ENCODE results near the gene H3-3A.
A peak's percentile ranks its signal among the peaks of the same experiment; 100 is the strongest.

H3-3A gene

DNA sequence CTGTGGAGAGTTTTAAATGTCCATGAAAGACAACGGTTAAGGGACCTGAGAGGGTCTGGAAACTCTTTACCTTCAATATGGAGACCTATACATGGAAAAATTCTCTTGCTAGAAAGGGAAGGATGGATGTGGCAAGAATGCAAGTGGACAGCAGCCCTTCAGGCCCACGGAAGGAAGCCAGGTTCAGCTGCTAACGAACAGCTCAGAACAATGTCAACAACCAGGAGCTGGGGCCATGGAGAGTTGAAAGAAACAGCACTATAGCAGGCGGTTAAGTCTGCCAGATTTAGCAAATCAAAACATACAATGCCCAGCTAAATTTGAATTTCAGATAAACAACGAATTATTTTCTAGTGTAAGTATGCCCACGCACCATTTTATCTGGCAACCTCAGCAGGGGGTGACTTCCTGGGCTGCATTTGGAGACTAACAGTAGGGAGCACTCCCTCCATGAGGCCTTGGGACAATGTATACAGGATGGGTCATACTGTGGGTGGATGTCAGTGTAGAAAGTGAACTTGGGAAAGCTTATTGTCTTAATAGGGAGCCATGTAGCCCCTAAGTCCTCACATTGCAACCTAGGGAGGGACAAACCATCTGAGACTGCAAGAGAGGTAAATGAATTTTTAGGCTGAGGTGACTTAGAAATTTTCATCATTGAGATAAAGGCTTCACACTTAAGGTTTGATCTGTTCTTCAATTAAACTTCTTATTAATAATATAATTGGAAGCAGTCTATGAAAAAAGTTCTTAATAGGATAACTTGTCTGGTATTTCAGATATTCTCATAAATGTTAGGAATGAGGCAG lies 7.8 kb upstream of the H3-3A start:
- DNase-seq = no peak

DNA sequence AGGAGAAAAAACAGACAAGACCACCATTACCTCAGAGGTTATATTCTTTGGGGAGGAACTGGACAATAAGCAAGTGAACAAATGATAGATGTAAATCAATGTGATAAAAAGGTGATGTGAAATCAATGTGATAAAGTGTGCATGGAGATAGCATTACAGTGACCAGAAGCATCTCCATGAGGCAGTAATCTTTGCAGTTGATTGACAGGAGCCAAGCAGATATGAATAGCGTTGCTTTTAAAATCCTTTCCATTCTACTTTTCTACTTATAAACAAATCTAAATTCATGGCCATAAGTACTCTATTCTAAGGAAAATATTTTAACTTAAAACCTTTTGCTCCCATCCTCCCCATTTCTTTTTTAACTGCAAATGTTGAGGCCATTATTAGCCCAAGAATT lies 2.8 kb upstream of the H3-3A start:
- DNase-seq = no peak

DNA sequence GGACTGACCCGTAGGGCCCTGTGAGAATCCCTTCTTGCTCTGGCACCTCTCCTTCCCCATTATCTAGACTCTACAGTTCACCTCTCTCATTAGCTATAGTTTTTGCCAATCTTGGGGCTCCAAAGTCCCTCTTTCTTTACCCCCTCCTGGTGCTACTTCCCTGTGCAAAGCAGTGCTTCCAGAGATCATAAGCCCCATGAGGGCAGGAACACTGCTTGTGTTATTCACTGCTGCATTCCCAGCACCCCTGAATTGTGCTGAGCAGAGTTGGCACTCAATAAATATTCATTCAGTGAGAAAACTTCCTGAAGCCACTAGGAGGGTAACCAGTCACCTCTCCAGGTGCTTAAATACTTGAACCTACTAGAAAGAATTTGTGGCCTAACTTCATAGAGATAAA lies 2.1 kb upstream of the H3-3A start:
- DNase-seq = no peak

DNA sequence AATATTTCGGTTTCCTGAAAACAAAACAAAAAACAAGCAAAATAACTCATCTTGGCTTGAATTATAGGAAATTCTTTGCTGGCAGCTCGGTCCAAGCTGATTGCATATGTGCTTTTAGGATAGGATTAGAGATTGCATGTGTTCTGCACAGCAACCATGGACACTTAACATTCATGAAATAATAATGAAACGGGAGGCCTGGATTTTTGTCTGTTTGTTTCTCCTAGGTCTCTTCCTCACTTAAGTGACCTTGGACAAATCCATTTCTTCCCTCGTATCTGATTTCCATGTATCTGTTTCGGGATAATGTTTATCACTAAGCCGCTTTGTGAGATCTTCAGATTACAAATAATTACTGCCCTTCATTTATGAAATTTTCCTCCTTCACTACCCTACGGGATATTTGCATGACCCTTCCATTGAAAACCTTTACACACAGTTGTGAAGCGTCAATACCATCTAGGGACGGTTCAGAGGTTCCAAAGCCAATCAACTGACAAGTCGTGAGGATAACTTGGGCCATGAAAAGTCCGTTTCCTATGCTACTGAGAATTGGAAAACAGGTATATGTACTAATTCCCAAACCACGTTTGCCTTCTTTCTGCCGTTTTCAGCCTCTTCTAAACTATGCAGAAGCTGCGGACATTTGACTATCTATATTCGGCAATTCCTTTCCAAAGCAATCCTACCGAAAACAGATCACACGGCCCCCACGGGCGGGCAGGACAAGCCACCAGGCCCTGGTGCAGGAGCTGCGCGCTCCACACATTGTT lies 1.3 kb upstream of the H3-3A start:
- DNase-seq = no peak

DNA sequence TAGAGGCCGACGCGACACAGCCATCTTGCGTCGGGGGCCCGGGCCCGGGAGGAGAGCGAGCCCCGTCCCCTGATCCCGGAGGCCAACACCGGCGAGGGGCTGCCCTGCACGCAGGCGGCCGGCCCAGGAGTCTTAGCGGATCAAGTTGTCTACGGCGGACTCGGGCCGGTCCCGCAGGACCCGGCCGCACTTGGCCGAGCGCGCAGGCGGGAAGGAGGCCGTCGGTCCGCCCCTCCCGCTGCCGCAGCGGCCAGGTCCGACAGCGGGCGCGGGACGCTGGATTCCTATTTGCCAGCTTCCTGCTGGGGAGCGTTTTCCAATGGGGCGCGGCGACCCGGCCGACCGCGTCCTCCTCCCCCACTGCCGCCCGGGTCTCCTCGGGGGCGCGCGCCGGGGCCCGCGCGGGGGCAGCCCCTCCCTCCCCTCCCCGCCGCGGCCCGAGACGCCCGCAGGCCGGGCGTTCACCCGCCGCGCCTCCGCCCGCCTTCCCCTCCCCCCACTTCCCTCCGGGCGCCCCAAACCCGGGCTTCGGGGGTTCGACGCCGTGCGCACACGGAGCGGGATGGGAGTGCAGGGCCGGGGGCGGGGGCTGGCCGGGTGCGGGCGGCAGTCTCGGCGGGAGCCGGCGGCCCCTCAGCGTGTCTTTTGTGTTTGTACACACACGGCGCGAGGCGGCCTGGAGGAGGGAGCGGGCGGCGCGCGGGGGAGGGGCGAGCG lies 517 bp upstream of the H3-3A start:
- peak; percentile 82 for DNase-seq

DNA sequence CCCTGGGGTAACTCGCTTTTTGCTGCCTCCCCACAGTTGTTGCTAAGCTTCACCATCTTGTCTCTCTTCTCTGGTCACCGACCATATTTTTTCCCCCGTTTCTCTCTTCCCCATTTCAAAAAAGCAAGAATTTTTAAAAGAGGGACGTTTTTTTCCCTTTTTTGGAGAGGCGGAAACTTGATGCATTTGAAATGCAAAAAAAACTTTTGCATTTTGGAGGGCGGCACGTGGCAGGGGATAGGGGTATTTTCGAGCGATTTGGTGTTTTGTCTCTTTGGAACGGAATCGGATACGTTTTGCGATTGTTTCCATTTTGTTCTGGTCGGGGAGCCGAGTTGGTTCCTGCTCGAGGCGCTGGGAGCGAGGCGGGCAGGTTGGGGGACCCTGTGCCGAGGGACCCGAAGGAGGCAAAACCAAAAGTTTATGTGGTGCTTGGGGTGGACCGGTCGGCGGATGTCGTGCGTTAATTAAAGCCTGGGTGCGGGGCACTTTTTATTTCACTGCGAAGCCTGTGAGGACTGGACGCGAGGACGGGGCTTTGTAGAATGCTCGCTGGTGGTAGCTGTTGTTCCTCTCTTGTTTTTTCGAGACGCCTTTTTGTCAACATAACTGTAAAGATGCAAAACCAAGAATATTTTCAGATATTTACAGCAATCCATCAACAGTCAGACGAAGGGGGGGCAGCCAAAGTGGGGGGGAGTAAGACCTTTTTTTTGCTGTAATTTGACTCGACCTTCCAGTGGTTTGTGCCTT lies 884 bp downstream of the H3-3A start:
- peak; percentile 85 for DNase-seq

DNA sequence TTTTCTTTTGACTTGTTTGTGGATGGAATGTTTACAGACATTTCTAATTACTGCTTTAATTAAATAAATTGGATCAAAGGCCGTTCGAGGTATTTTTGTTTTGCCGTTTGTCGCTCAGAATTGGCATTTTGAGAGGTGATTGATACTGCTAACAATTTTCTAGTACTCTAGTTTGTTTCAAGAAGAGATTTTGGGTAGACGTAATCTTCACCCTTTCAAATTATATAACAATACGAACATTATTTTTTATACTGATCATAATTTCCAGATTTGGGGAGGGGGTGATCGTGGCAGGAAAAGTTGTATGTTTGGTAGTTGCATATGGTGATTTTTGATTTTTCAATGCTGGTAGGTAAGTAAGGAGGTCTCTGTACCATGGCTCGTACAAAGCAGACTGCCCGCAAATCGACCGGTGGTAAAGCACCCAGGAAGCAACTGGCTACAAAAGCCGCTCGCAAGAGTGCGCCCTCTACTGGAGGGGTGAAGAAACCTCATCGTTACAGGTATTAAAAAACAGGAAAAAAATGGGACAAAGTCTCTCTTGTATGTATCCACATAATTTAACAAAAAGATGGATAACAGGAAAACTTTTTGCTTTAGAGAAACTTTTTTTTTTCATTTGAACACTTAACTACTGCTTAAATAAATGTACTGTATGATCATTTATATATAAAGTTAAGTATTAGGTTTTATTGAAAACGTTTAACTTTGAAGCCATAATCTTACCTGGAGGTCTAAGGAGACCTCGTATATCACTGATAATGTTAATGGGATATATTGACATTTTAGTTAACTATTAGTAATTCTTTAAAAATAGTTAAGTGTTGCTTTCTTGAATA lies 1.7 kb downstream of the H3-3A start:
- peak; percentile 72 for DNase-seq

DNA sequence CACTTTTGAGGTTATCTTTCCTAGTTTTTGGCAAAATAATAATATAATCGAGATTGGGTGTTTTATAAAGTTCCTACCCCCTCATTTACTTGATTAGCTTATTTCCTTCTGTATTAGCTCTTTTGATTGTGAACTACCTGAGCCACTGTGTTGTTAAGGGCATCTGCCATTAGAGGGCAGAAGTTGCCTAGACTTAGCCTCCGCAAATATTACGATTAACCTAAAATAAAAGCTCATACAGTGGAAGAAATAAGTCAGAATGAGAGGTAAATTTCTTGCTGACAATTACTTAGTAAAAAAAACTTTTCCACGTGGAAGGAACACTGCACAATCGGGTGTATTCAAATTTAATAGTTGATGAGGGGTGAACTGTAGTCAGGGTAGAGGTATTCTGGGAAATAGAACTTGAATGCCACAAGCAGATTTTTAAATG lies 2.3 kb downstream of the H3-3A start:
- peak; percentile 76 for DNase-seq

DNA sequence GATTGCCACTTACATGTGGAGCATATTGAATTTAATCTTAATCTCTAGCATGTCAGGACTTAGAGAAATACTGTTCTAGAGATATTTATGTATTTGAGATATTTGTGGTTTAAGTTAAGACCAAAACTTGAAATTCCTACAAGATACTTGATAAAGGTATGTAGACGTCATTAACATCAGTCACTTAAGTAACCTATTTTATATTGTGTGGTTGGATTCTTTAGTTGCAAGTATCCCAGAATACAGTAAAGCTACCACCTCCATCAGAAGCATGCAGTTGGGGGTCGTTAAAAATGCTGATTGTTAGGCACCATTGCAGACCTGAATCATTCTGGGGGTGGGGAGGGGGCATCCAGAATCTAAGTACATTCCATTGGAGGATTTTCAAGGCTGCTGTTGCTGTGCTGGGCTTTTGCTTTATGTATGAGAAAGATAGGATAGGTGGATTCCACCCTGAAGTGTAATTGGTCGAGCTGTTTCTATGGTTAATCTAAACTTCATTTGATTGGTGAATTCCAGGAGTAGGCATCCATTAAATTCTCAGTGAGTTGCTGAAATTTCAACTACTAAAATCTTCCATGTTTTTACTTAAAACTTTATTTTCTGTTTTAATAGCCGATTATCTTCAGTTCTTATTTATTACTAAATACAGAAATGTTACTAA lies 4.0 kb downstream of the H3-3A start:
- DNase-seq = no peak

DNA sequence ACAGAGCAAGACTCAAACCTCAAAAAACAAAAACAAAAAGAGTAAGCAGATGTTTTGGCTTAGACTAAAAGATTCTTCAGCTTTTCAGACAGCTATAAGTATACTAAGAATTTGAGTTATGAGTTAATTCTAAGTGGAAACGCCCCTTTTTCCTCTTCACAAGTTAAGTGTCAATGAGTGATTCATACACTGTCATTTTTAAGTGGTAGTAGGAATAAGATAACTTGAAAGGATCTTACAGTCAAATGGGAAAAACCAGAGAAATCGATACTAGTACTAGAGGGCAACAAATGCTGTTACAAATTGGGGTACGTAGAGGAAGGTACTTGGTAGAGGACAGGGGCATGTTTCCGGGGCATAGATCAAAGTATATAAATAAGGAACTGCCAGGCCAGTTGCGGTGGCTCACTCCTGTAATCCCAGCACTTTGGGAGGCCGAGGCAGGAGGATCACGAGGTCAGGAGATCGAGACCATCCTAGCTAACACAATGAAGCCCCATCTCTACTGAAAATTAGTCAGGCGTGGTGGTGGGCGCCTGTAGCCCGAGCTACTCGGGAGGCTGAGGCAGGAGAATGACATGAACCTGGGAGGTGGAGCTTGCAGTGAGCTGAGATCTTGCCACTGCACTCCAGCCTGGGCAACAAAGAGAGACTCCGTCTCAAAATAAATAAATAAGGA lies 7.4 kb downstream of the H3-3A start:
- DNase-seq = no peak

DNA sequence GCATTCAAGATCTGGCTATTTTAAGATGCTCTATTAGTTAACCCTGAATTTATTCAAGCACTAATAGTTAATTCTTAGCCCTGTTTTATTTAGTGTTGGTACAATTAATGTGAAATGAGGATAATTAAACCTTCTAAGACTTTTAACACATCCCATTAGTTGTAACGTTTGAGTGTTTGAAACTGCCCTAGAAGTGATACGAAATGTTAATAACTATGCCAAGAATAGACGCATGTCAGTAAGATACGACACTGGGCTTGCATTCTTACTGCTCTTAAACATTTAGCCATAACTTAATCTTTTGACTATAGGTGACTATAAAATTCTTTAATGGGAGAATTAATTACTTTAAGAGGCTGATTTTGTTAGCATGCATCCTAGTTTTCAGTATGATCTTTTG lies 9.8 kb downstream of the H3-3A start:
- no peak for DNase-seq

DNA sequence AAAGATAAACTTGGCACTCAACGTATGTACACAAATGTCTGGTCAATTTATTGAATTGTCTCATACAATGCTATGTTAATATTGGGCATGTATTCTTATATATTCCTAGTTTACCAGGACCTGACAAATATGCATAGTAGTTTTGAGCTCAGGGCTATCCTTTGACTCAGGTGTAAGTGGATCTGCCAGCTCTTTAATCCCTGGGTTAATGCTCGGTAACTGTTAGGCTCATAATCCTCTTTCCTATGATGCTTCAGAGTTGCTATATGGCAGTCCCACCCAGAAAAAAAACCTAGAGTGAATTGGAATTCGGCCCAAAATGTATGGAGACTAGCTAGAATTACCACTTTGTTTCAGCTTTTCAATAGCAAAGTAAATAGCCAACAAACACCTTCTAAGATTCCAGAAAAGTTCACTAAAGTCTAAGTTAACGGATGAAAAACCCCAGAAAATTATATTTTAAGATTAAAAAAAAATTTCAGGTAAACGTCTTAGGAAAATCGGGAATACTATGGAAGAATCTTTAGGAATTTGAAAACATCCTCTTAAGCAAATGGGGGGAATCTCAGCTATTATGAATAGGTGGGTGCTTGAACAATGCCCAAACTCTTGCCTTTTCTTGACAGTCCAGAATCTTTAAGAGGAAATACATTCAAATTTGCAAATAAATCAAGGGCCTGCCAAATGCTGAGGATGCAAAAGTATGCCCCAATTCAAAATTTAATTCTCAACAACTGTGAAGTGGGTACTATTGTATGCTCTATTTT lies 10.9 kb downstream of the H3-3A start:
- no peak for DNase-seq

DNA sequence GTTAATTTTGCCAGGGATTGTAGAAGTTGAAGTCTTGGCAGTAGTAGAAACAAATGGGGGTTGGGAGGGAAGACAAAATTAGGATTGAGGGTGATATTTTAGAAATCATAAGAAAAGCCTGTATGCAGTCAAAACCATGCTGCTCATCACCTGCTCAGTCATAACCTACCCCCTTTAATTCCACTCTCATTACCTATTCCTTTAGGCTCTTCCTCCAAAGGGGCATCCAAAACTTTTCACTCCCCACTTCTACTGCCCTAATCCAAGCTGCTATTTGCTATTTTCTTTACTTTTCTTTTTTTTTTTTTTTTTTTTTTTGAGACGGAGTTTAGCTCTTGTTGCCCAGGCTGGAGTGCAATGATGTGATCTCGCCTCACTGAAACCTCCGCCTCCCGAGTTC lies 11.5 kb downstream of the H3-3A start:
- no peak for DNase-seq

DNA sequence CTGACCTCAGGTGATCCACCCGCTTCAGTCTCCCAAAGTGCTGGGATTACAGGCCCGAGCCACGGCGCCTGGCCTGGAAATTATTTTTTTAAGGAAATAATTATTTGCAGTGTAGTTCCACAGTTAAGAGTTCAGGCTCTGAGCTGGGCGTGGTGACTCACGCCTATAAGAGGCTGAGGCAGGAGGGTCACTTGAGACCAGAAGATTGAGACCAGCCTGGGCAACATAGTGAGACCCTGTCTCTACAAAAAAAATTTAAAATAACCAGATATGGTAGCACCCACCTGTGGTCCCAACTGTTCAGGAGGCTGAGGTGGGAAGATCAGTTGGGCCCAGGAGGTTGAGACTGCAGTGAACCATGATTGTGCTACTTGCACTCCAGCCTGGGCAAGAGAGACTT lies 13.9 kb downstream of the H3-3A start:
- DNase-seq = no peak

DNA sequence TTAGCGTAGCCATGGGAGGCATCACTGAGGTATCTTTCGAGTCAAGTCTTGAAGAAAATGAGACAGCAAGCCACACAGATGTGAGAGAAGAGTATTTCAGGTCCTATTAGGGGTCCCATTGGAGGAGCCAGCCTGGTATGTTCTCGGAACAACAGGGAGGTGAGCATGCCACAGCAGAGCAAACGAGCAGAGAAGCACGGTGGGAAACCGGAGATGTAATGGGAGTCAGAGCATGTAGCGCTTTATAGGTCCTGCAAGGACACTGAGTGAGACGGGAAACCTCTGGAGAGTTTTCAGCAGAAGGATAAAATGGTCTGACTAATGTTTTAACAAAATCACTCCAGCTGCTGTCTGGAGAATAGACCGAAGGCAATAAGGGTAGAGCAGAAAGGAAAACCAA lies 15.9 kb downstream of the H3-3A start:
- no peak for DNase-seq

DNA sequence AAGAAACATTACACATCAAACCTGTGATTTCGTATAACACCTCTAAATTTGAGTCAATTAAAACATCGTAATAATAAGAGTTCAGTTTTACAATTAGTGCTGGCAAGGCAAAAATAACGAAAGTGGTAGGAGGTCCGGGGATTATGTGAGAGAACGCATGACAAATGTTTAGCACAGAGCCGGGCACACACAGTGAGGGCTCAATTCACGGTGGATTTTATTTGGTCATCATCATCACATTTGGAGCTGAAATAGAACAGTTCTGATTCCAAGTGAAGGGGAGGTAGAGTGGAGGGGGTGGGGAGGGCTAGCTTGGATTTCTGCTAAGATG lies 20.0 kb downstream of the H3-3A start:
- no peak for DNase-seq

DNA sequence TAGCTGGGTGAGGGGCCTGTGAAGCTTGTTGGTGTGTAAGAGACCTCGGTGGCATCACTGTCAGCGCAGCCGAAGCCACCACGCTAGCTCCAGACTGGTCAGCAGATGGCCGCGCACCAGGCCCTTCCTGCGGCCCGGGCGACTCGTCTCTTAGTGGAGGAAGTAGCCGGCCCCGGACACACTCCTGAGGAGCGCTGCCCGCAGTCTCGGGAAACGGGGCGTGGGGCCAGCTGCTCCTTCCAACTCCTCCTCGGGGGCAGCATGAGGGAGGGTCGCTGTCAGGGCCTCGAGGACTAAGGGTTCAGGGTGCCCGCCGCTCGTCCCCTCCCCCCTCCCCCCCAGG lies 20.4 kb downstream of the H3-3A start:
- DNase-seq = no peak

DNA sequence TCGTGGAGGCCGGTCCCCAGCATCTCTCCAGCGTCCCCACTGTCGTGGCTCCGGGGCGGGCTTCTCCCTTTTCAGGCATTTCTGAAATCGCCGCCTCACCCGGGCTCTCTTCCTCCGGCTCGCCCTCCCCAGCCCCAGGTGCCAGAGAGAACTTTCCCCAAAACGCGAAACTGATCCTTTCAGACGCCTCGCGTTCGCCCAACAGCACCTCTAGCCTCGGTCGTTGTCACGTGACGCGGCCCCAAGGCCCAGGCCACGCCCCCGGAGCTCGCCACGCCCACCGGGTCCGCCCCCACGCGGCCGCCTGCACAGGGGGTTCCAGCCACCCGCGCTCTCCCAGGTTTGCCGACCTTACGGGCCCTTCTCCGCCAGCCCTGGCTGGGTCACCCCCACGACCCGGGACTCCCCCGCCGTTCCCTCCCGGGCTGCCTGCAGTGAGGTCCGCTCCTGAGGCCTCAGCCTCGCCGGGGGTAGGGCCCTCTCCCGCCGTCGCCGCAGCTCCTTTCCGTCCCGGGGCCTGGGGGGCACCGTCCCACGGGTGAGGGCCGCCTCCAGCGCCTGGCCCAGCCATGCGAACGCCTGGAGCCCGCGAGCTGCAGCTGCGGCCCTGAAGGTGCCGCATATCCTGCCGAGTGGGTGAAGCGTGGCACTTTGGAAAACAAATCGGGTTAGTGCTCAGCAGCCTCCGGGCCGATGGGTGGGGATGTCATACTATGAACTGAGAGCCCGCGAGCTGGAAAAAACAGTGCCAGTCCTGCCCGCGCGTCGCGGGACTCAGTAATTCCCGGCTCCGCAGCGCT lies 21.0 kb downstream of the H3-3A start:
- DNase-seq = peak; percentile 97

DNA sequence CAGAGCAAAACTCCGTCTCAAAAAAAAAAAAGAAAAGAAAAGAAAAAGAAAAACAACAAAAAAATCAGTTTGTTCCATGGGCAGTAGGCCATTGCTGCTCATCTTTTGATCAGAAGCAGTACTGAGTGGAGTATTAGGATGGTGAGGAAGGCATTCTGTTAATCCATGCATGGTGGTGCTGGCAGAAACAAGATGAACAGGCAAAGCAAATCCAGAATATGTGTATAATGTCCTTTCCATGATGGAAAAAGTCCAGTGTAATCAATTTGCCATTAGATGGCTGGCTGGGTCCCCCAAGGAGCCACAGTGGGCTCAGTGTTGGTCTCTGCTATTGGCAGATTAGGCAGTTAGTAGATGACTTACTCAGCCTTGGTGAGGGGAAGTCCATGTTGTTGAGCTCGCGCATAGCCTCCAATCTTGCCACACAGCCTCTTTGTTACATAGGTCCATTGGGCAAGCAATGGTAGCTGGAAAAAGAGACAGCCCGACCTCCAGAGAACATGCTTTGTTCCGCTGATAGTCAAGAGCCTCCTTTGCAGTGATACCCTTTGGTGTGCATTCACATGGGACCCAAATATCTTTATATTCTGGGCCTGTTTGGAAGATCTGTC lies 23.3 kb downstream of the H3-3A start:
- no peak for DNase-seq
